Effector CD4-positive, alpha-beta T cell (primary cell): Measurements from ENCODE around the gene ACSS2.
"Not testable (repeated sequence)": the region's sequence is repeated elsewhere in the genome, so short reads cannot be mapped to it uniquely, and the experiment has no call there.

ENCODE experiments used
- DNase-seq: peaks from one replicate; pipeline ENCODE4 v3.0.0-alpha.2; 2020

The ACSS2 gene

DNA sequence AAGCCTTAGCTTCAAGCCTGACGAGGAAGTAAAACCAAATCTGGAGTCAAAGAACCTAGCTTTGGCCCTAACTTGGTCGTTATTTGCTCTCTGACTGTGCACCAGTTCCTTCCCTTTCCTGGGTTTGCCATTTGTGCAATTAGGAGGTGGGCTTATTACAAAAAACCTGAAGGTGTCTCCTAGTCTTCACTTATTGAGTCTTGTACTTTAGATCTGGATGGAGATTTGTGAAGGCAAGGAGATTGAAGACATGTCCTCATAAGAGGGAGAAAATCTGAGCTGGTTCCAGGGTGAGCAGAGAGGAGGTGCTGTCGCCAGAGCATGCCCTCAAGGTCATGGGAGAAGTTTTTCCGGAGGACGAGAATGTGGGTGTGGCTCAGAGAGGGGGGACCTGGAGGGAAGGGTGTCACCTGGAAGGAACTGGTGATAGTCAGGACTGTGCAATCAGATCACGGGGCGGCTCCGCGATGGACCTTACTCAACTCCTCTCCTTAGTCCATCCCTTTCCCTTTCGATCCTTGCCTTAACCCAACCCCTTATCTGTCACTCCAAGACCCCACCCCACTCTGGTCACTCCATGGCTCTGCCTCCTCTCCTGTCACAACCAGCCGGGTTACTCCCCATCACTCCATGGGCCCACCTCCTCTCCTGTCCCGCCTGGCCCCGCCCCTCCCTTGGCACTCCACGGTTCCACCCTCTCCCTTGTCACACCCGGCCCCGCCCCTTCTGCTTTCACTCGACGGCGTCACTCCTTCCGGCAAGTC lies 588 bp upstream of the ACSS2 start:
- DNase-seq = no peak

DNA sequence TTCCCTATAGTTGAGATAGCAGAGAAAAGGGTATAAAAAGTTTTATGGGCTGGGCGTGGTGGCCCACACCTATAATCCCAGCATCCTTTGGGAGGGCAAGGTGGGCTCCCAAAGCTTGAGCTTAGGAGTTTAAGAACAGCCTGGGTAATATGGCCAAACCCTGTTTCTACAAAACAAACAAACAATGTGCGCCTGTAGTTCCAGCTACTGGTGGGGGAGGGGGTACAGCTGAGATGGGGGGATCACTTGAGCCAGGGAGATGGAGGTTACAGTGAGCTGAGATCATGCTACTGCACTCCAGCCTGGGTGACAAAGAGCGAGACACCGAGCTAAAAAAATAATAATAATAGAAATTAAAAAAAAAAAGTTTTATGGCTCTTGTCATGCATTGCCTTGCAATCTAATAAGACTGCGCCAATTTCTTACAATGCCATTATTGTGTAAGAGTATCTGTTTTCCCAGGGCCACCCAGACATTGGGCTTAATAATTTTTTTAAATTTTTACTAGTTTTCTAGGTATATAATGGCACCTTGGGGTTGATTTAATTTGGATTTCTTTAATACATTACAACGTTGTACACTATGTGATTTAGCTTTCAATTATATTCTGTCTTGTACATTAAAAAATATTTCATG lies 3.9 kb downstream of the ACSS2 start:
- DNase-seq = no peak

DNA sequence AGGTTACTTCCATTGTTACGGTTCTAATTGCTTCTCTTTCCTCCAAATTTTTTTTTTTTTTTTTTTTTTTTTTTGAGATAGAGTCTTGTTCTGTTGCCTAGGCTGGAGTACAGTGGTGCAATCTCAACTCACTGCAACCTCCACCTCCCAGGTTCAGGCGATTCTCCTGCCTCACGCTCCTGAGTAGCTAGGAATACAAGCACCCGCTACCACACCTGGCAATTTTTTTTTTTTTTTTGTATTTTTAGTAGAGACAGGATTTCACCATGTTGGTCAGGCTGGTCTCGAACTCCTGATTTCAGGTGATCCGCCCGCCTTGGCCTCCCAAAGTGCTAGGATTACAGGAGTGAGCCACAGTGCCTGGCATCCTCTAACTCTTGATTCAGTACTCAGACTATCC lies 4.6 kb downstream of the ACSS2 start:
- not testable (repeated sequence) for DNase-seq

DNA sequence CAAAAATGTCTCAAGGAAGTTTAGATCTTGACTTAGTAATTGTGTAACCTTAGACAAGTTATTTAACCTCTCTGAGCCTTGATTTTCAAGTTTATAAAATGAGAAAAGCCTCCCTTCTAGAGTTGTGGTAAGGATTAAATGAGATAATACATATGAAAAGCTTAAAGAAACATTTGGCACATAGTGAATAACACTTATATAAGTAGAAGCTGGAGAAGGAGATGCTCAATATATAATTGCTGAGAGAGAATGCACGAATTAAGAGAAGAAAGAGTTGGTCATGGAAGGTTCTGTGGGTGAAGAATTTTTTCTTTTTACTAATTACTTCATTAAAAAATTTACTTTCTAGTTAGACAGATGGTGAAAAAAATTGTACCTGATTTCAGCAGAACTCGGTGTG lies 5.3 kb downstream of the ACSS2 start:
- DNase-seq = no peak

DNA sequence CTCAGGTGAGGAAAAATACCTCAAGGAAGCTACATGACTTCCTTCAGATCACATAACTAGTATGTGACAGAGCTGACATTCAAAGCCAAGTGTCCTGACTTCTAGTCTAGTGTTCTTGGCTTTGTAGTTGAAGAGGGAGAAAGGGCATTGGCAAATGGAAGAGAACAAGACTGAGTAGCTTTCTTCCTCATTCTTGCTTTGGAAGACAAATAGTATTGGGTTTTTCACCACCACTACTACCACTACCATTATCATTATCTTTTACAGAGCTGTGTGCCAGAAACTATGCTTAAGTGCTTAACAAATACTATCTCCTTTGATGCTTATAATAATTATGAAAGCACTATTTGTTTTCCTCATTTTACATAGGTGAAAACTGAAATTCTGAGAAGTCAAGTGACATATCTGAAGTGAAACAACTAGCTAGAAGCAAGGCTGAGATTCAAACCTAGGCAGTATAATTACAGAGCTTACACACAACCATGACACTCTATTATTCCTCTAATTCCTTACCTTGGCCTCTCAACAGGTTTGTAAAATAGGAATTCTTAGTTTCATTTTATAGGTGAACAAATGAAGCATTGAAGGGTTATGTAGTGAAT lies 6.8 kb downstream of the ACSS2 start:
- DNase-seq = no peak

DNA sequence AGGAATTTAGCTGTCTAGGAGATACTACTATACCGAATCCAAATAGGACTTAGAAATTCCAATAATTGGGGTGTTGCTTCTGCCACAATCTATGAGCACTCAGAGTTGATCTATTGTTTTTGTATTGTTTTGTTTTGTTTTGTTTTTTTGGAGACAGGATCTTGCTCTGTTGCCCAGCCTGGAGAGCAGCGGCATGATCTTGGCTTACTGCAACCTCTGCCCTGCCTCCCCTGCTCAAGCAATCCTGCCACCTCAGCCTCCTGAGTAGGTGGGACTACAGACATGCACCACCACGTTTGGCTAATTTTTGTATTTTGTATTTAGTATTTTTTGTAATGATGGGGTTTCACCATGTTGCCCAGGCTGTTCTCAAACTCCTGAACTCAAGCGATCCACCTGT lies 7.4 kb downstream of the ACSS2 start:
- DNase-seq = no peak

DNA sequence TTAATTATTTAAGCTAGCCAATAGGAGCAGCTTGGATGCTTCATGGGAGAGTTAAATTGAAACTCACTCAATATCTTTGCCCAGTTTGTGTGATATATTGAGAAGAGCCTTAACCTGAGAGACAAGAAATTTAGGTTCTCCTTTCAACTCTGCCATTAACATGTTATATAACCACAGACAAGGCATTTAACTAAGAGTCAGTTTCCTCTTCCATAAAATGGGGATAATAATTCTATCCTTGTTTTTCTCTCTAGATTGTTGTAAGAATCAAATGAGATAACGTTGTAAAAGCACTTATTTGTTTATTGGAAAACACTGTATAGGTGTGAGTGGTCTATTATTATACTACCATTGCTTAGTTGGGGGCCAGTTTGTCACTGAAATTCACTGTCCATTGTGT lies 7.8 kb downstream of the ACSS2 start:
- no peak for DNase-seq

DNA sequence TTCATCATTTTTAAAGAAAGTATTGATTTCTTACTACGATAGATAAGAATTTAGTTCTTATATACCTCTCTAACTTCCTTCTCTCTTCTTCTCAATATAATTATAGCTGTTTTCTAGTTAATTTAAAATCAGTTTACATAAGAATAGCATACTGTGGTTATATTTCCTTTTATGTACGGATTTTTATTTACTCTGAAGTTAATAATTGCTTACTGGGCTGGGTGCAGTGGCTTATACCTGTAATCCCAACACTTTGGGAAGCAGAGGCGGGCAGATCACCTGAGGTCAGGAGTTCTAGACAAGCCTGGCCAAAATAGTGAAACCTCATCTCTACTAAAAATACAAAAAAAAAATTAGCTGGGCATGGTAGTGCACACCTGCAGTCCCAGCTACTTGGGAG lies 9.7 kb downstream of the ACSS2 start:
- DNase-seq = no peak

DNA sequence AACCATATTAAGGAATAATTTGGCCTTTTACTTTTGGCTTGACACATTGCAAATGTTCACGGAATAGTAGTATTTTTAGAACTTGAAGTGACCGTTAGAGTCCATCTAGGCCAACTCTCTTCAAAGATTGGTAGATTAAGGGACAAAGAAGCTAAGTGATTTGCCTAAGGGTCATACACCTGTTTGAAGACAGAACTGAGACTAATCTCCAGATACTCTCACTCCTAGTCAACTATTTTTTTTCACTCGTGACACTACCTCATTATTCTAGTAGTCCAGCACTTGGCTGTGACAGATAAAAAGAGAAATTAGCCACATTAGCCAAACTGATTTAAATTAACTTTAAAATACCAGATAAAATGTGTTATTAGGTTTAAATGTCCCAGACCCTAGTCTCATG lies 10.6 kb downstream of the ACSS2 start:
- DNase-seq = no peak

DNA sequence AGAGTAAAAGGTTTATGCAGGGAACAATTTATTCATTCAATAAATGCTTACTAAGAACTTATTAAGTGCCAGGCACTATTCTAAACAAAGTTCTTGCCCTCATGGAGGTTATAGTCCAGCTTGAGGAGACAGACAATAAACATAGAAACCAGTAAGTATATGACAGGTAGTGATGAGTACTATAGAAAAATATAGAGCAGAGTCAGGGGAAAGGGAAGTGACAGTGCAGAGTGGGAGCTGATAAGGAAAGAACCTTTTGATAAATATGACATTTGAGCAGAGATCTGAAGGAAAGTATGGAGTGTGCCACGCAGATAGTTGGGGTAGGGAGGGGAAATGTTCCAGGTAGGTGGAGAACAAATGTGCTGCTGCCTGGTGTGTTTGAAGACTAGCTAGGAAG lies 12.1 kb downstream of the ACSS2 start:
- DNase-seq = no peak

DNA sequence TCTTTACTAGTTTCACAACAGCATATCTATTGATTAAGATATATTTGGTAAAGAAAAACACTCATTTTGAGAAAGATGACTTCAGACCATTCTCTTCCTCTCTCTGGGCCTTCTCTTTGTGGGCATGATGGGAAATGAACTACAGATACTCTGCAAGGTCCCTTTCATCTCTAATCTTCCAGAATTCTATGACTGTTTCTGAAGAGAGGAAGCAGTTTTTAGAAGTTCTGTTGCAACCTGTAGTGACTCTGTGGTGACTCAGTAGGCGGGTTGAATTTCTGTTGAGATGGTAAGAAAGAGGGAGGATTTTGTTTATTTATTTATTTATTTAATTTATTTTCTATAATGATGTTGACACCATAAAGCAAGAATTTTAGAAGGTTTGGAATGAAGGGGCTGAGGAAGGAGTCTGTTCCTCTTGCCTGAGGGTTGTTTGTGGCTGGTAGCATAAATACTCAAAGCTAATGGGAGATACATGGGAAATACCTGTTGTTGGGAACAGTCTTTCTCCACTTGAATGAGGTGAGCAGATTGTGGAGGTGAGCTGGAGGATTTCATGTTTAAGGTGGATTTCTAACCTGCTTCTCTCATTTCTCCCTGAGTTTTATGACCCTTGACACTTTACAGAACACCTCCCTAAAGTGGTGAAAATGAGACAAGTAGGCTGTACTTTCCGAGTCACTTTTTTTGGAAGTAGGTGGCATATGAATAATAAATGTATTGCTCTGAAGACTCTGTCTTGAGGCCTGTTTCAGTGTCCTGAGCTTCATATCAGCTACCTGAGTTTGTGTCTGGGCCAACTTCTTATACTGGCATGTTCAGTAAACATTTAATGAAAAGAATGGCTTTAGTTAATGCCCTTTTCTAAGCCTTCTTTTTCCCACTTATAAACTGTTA lies 15.0 kb downstream of the ACSS2 start:
- DNase-seq = no peak

DNA sequence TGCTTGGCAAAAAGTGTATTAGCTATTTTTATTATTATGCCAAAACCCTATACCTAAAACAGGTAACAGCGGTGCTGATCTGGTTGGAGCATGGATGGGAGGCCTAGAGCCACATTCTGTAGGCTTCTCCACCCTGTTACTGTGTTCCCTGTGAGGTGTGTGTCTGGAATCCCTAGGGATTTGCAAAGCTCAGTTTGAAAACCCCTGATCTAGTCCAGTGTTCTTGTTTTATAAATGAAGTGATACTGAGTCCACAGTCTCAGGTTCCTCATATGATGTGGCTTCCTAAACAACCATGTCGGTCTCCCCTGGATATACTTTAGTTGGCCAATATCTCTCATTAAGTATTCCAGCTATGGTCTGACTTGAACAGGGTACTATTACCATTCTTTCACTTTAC lies 16.3 kb downstream of the ACSS2 start:
- DNase-seq = no peak

DNA sequence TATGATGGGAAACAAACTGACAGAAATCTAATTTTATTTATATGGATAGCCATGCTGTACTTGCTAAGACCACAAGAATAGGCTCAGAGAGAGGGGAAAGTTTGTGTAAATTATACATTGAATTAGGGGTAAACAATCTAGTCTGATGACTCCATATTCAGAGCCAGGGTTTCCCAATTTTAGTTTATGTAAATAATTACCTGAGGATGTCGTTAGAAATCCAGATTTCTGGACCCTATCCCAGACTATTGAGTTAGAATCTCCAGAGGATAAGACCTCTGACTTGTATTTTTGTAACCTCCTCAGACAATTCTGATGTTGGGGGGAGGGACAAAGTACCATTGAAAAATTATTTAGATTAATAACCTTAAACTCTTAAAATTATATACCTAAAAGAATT lies 18.3 kb downstream of the ACSS2 start:
- DNase-seq = no peak

DNA sequence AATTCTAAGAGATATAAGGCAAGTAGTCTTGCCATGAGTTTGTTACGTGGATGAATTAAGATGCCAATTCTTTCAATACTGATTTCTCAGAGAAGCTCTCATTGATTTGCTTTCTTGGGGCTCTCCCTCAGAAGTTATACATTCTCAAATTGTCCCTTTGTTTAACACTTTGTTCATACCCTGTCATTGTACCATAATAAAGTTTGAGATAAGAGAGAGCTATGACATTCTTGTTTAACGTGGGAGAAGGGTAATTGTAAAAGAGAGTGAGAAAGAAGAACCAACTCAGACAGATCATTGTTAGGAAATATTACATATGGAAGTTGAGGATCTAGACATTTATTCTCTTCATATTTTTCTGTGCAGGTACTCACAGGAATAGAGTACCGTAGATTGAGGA lies 19.1 kb downstream of the ACSS2 start:
- no peak for DNase-seq

DNA sequence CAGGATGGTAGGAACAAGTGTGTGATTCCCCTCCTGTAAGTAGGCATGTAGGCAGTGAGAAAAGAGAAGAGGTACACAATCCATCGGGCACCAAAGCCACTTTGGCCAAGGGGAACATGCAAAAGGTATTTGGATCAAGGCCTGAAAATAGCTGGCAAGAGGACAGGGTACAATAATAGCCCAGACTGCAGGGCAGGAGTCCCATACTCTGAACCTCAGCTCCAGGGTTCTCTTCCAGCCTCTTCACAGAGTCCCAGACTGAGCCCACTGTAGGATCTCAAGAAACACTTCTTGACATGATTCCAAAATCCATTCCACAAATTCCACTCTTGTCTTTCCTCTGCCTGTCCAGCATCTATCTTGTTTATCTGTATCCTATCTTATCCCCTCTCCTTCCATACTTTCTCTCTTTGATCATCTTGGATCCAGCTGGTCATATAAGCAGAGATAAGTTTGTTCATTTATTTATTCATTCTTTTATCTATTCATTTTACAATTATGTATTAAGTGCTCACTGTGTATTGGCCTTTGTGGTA lies 19.7 kb downstream of the ACSS2 start:
- DNase-seq = no peak

DNA sequence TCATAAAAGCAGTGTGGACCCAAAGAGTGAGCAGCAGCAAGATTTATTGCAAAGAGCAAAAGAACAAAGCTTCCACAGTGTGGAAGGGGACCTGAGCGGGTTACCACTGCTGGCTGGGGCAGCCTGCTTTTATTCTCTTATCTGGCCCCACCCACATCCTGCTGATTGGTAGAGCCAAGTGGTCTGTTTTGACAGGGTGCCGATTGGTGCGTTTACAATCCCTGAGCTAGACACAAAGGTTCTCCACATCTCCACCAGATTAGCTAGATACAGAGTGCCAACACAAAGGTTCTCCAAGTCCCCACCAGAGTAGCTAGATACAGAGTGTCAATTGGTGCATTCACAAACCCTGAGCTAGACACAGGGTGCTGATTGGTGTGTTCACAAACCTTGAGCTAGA lies 21.7 kb downstream of the ACSS2 start:
- DNase-seq = not testable (repeated sequence)

DNA sequence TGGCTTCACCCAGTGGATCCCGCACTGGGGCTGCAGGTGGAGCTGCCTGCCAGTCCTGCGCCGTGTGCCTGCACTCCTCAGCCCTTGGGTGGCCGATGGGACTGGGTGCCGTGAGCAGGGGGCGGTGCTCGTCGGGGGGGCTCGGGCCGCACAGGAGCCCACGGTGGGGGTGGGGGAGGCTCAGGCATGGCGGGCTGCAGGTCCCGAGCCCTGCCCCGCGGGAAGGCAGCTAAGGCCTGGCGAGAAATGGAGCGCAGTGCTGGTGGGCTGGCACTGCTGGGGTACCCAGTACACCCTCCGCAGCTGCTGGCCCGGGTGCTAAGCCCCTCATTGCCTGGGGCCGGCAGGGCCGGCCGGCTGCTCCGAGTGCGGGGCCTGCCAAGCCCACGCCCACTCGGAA lies 22.3 kb downstream of the ACSS2 start:
- DNase-seq = not testable (repeated sequence)

DNA sequence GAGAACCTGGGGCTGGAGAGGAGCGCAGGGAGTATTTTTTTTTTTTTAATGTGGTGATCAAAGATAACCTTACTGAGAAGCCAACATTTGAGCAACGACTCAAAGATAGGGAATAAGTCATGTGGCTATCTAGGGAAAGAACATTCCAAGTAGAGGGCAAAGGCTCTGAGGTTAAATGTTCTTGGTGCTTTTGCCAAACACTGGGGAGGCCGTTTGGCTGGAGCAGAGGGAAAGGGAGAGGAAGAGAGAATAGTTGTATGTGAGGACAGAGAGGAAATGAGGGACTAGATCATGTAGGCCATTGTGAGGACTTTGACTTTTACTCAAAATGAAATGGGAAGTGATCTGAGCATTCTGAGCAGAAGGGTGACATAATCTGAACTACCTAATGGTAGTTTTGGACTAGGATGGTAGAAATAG lies 27.8 kb downstream of the ACSS2 start:
- no peak for DNase-seq

DNA sequence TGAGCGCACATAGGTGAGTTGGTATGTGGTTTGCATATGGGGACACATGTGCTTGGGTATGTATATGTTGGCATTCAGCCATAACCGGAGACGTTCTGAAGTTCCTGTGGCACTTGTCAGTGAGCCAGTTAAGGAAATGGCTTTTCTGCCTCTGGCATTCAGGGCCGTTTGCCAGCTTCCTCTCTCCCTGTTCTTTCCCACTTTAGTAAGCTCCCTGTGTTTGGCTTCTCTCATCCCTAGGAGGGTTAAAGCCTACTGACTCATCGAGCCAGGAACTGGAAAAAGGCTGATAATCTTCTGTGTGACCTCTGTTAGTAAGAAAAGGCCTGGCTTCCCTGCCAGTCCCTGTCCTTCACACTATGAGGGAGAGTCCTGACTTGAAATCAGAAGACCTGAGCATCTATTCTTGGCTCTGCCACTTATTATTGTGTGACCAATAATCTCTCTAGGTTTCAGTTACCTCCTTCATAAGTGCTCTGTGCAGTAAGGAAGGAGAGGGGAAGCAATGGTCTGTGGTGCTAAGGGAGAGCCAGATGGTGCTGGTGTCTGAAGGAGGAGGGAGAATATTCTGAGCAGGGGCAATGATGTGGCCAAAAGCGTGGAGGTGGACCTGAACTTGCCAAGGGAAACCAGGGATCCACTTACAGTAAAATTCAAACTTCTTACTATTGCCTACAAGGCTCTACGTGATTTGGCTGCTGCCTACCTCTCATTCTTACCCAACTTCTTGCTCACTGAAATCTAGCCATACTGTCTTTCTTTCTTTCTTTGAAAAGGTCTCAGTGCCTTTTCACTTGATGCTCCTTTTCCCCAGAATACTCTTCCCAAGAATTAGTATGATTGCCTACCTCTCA lies 31.4 kb downstream of the ACSS2 start:
- DNase-seq = no peak

DNA sequence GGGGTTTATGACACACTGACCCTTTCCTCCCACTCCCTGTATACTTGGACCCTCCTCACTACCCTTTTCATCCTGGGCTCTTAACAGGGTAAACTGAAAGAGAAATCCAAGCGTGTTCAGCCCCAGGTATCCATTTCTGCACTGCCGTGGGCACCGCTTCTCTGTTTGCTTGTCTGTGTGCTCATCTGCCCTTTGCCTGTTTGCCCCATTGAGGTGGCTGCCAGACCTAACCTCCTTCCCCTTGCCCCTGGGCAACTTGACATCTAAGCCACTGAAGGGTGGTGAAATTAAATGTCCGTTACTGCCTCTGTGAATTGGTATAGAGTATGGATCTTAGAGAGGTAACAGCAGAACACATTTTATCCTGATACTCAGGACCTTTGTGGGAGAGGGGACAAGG lies 38.7 kb downstream of the ACSS2 start:
- DNase-seq = no peak

DNA sequence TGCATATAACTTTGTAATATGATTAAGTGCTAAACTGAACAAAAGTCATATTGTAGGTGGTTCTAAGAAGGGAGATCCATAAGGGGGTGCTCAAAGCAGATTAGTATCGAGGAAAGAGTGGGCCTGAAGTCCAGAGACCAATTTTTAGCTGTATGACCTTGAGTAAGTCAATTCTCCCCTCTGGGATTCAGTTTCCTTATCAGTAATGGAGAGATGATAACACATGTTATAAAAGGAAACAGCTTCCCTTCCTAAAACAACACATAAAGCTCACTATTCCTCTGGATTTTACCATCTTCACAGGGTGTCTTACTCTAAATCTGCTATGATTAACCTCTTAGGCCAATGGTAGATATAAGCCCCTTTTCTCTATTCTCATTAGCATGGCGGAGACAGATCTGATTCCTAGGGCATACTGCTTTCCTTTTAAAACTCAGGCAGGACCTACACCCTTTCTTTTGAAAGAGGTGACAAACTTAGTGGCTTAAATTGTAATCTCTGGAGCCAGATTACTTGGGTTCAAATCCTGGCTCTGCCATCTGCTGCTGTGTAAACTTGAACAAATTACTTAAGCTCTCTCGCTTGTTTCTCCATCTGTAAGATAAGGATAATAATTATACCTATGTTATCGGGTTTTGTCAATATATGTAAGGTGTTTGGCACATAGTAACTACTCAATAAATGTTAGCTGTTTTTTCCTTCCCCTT lies 39.5 kb downstream of the ACSS2 start:
- no peak for DNase-seq
